GM19468 (cell line): ENCODE results near the gene CNTNAP5.

Experiments used
- ATAC-seq: cut with Tn5 transposase; IDR thresholded peaks from one replicate; pipeline ENCODE4 v1.9.1; 2021; ENCODE audit warnings: mild to moderate bottlenecking, moderate library complexity, moderate number of reproducible peaks; ENCODE audit not compliant: unreplicated experiment; ENCODE audit errors: extremely low read depth

The CNTNAP5 gene

DNA sequence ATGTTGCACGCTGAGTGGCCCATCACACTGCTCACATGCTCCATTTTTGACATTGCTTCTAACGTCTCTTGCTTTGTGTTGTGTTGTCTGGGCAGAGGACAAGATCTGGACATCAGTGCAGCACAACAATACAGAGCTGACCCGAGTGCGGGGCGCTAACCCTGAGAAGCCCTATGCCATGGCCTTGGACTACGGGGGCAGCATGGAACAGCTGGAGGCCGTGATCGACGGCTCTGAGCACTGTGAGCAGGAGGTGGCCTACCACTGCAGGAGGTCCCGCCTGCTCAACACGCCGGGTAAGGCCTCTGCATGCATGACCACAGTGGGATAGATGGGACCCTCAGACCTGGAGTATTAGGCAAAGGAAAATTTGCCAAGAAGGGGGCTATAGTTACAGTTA, 622.6 kb downstream of the CNTNAP5 start:
- no peak for ATAC-seq

DNA sequence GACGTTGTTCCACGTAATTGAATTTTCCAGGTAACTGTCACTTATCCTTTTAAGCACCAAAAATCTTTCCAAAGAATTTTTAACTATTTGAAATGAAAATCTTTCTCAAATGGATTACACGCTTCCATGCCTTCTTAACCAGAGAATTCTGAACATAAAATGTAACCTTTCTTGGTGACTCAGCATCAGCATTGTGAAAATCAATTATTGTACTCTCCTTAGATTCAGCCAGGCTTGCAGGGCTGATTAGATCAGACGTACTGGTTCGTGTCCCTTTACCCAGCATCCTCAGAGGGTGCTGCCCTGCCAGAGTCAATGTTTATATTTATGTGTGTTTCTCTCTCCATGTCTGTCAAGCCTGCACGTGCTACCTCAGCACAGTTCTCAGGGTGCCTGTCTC, 623.9 kb downstream of the CNTNAP5 start:
- no peak for ATAC-seq

DNA sequence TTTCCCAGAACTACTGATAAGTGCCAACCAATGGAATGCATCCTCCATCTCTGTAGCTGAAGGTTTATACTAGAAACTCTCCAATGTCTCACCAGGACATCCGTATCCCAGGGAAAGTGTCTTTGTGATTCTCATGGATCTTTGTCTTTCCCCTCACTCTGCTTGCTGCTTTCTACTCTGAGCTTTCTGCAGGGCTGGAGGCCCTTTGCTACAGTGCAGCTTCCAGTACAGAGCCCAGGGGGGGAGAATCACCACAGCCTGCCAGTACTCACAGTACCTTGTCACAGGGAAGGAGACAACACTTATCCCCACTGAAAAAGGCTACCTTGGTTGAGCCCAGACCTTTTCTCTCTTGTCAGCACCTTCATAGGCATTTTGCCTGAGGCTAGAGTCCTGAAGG, 627.0 kb downstream of the CNTNAP5 start:
- no peak for ATAC-seq

DNA sequence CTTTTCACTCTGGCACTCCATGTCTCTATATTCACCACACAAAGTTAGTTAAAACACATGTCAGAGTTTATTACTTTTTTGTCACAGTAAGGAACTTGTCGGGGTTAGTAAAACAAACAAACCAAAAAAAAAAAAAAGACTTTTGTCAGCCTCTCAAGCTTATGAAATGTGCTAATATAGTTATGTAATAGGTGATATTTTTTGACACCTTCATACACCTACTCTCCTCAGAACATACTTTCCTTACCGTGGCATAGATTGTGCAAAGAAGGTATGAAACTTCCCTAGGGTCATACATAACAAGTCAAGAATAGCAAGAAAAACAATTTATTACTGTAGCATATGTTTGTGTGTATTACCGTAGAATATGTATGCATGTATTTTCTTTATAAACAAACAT, 633.3 kb downstream of the CNTNAP5 start:
- no peak for ATAC-seq

DNA sequence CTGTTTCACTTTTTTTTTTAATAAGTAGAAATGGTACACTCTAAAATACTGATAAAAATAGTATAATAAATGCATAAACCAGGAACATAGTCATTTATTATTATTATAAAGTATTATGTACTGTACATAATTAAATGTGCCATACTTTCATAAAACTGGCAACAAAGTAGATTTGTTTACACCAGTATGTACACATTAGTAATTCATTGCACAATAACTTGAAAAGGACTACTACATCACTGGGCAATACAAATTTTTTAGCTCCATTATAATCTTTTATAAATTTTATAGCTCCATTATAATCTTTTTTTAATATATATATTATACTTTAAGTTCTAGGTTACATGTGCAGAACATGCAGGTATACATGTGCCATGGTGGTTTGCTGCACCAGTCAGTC, 636.5 kb downstream of the CNTNAP5 start:
- ATAC-seq = no peak

DNA sequence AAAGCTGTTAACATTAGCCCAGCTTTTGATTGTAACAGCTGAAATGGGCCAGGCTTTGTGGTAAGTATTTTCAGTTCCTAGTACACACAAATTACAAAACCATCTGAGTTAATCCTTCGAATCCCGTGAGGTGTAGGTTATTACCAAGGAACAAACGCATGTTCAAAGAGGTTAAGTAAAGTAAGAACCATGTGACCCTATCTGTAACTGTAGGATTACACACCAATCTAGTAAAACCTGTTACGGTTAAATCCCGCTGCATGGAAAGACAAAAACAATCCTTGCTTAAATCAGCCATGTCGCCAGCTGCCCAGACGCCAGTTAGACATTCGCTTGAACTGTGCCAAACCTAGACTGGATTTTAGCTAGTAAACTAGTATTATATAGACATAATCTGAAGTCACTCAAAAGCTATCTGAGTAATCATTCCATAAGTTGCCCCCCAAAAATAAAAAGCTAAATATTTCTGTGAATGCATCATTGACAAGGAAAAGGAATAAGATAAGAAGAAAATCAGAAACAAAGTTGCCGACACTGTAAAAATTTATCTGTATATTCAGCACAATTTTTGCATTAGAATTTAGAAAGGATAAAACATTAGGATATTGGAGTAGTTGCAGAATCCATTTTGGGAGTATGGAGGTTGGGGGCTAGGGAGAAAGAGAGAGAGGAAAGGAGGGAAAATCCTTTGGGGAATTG, 638.0 kb downstream of the CNTNAP5 start:
- ATAC-seq = no peak

DNA sequence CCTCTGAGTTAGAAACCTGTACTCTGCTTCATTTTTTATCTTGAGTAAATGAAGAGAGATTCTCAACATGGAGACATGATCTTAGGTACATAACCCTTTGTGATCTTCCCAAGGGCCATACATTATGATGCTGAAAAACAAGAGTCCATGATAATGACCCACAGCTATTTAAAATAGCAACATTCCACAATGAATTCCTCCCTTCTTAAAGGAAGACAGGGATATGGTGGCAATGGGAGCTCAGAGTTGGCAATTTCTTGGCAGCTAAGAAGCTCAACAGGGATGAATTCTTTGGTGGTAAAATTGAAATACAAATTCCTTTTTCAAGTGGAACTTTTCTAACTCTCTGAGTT, 638.5 kb downstream of the CNTNAP5 start:
- ATAC-seq = no peak

DNA sequence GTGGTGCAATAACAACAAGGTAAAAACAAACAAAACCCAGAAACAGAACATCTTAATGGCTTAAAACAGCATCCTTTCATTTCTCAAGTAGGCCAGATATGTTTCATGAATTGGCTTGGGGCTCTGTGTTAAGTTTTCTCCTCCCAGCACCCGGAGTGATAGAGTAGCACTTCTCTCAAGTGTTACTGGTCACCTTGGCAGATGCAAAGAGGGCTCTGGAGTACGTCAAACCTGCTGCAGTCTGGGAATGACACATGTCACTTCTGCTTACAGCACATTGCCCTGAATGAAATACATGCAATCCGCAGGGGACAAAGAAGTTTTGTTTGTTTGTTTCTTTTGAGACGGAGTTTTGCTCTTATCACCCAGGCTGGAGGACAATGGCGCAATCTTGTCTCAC, 639.3 kb downstream of the CNTNAP5 start:
- no peak for ATAC-seq

DNA sequence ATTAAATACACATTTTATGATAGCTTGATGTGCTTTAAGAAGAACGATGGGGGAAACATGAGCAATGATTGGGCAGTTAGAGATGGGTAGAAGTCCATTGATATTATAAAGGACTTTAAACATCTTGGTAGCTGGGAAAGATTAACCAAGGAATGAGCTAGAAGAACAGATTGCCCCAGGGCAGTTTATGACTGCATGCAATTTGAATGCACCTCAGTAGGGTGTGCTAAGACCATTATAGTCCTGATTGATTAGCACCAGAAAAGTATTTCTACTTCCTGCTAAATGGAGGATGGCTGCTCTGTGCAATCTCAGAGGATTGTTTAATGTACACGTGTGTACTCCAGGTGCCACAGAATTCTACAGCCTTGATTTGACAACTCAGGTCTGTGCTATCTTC, 641.9 kb downstream of the CNTNAP5 start:
- ATAC-seq = no peak

DNA sequence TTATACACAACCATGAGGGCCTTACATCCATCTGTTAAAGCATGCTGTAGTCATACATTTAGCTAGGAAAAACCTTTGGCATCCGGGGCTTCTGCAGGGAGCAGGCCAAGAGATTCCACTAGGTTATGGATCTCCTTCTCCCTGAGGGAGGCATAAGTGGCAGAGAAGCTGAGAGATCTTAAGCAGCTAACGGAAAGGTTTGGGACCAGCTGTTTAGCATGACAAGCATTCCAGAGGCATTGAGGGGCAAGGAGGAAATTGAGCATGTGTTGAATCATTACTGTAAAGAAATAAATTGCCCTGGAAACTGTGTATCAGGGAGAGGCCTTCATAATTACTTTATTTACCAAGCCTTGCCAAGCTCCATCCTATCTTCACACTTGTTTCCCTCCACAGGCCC, 643.1 kb downstream of the CNTNAP5 start:
- ATAC-seq = no peak

DNA sequence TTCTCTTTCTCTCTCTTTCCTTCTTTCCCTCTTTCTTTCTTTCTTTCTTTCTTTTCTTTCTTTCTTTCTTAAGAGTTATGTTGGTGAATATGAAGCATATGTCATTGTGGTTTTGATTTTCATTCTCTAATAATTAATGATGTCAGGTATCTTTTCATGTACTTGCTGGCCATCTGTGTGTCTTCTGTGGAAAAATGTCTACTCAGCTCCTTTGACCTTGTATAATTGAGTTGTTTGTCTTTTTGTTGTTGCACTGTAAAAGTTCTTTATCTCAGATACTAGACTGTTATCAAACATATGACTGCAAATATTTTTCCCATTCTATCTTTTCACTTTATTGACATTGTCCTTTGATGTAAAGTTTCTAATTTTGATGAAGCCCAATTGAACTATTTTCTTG, 645.1 kb downstream of the CNTNAP5 start:
- ATAC-seq = no peak

DNA sequence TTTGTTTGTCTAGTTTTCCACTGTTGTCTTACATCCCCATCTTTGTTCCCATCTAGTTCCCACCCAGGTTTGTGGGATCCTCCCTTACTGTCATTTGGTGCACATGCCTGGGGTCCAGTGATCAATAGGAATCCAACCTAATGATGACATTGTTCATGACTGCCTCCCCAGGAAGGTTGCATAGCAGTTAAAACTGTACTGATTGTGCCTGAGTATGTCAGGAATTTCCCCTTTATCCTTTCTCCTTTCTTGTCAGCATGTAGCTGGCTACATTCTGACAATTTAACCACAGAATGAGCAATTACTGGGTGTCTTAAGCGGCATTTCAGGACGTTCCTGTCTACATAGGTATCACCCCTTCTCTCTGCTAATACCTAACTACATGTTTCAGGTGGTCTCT, 653.0 kb downstream of the CNTNAP5 start:
- ATAC-seq = no peak

DNA sequence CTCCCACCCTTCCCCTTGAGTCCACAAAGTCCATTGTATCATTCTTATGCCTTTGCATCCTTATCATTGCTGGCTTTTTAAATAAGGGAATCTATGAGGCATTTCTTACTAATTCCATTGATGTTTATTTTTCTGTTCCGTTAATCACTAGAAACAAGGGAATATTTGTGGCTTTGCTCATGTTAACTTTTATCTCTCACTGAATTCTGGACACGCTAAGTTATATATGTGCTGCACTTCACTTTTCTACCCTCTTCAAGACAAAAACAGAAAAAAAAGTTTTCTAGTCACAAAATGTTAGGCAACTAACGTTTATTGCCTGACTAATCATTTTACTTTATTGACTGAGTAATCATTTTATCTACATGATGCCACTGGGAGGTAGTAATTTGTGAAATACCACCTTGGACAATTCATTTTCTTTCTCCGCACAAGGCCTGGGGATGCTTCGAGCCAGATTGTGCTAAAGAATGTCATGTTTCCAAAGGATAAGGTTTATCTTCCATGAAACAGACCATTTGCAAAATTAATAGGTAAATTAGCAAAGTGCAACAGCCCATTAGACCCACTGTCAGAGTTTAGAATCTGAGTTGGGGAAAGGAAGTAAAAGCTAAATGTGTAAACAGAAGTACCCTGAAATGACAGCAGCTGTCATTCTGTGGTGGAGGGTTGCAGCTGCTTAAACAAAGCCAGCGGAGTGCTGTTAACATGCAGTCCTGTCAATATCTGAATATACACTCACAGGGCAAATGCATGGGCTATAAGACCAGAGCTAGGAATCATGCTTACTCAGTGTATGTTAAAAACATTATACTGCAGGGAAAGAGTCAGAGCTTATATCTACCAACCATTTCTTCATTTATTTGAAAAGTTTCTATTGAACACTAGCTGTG, 658.7 kb downstream of the CNTNAP5 start:
- no peak for ATAC-seq

DNA sequence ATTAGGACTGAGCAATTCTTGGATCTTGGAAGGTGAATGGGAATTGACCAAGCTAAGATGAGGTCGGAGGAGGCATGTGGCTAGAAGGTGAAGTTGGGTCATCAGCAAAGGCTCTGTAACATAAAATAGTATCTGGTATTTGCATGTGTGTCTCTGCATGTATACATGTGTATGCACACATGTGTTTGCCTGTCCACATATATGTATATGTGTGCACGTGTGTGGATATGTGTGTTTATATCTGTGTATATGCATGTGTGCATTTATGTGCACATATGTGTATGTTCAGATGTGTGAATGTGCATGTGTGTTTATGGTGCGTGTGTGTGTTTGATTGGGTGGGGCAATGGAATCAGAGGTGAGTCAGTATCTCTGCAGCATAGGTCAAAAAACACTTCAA, 664.3 kb downstream of the CNTNAP5 start:
- ATAC-seq = no peak

DNA sequence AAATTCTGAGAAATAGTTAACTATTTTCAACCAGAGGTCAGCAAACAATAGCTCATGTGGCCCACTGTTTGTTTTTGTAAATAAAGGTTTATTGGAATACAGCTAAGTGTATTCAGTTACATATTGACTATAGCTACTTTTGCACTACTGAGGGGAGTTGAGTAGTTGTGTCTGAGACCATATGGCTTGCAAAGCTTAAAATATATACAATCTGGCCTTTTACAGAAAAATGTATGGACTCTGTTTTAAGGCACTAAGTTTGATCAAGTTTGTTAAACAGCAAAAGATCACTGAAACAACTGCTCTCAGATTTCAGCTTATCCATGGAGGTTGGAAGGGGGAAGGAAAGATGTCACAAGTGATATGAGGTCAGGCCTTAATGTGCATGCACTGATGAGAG, 667.1 kb downstream of the CNTNAP5 start:
- ATAC-seq = no peak

DNA sequence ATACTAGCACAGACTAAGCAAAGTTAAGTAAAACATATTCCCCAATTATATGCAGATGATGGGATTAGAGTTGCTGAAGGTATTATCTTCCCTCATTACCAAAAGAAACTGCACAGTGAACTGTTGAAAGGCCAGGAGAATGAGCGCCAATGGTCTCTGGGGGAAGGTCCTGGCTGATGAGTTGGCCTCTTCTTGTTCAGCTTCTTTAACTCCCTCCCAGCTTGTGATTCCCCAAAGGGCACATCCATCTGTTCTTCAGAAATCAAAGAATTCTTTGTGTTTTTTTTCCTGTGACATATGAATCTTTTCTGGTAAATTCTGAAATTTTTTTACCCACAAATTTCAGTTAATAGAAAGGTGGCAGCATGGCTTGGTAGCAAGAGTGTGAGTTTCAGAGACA, 667.6 kb downstream of the CNTNAP5 start:
- no peak for ATAC-seq

DNA sequence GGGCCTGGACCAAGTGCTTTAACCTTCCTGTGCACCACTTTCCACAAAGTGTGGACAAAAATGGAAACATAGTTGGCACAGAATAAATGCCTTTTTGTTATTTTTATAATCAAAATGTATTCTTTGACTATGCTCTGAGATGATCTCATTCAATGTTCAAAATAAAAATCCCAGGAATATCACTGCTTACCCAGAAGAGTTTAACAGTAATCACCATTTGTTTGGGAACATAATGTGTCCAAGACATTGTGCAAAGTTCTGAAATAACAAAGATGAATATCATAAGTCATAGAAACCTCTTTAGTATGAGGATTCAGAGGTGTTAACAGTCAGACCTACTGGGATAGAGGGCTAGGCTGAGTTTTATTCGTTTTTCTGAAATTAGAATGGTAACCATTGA, 668.1 kb downstream of the CNTNAP5 start:
- ATAC-seq = no peak

DNA sequence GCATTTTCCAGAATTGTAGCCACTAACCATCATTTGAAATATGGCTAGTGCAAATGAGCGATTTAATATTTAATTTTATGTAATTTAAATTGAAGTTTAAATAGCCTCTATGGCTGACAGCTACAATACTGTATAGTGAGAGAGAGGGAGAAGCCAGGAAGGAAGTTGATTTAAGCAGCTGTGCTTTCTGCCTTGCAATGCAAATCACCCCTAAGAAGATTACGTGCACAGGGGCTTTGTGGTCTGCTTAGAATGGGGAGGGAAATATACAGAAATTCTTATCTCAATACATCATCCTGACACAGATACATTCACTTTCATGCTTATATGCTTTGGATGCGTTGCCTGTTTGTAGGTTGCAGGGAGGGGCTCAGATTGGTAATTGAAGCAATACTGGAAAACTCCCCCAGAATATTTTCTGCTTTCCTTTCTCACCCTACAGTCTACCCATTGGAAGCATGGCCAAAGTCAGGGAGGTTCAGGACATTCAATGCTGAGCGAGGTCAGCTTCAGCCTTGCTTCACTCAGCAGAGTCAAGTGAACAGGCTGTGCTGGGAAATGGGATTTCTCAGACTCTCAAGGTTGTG, 674.0 kb downstream of the CNTNAP5 start:
- ATAC-seq = no peak

DNA sequence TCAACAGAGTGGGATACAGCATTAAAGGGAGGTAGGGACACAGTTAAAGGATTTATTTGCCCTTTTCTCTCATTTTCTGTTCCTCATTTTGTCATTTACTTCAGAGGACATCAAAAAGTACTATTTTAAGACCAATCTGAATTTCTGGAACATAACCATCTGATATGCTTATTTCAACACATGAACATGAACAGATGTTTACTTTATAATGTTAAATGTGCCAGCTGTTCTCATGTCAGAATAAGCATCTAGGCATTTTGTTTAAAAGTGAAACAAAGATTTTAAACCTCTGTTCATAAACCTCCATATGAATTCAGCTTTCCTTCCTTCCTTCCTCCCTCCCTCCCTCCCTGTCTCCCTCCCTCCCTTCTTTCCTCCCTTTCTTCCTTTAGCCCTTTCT, 677.7 kb downstream of the CNTNAP5 start:
- no peak for ATAC-seq

DNA sequence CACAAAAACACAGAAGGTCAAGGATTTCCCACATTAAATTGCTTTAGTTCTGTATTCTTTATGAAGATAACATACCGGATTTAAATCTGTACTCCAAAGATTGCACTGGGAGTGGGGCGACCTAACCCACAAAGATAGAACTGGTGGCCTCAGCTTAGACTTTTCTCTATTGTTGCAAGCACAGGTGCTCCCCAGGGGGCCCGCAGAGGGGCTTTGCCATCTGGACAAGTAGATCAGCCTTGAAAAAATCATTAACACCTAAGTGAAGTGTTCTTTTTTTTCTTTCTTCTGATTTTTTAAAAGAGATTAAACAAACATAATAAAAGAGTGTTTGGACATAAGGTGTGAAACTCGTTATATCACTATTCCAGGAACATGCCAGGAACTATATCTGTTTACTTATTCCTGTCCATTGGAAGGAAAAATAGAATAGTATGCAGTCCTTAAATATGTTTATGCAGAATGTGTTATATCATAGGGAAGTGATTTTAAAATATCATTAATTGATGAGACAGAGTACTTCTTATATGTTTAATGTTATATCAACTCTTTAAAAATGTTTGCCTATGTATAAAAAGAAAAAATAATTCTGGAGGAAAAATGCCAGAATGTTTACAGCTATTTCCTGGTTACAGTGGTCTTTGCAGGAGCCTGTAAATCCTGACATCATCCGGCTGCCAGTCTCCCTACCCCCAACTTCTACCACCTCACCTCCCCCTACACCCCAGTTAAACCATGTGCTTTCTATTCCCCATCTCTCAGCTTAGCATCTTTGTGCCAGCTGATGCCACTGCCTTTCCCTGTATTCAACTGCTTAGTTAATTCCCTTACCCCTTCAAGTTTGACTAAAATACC, 679.2 kb downstream of the CNTNAP5 start:
- no peak for ATAC-seq

DNA sequence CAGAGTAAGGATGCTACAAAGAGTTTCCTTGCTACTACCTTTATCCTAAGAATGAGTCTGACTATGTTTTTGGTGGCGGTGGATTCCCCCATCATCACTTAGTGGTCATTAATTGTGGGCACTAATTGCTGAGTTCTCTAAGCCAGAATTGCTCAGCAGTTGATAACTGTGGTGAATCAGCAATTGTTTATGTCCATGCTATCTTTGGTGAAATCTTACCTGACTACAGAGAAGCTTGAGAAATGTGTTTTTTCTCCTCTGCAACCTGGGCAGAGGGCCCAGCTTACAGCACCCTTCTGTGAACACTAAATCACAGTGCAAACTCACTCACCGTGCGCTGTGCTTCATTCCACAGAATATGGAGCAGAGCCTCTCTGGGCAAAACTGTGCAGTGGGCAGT, 683.6 kb downstream of the CNTNAP5 start:
- no peak for ATAC-seq
